Ishikawa (cell line): ENCODE measurements around the gene IFNL4.

ENCODE experiments used
- CEBPB ChIP-seq: IDR thresholded peaks from 2 replicates; pipeline ENCODE4 v1.6.1; 2012
- EP300 ChIP-seq: IDR thresholded peaks from 2 replicates; pipeline ENCODE4 v1.6.1; 2012; ENCODE audit warnings: borderline replicate concordance
- TEAD4 ChIP-seq: IDR thresholded peaks from 2 replicates; pipeline ENCODE4 v1.6.1; 2012

- TF ChIP-seq CEBPB (no peak), TEAD4 (no peak), EP300 (no peak)
Observed at GRCh38 chr19:39296055-39296645, 47.5 kb upstream of the IFNL4 start, which contains the start of gene IFNL1.
